ENCODE results near the gene ACTBL2. TPM values are rescaled to one million over a fixed set of nuclear protein-coding genes. Genes with fewer than 3 reads are reported as not detected.

Gene ACTBL2
- polyA plus RNA-seq, 1 of the 3 experiments (the other 2 are of a cell fraction): 0.99 TPM

DNA sequence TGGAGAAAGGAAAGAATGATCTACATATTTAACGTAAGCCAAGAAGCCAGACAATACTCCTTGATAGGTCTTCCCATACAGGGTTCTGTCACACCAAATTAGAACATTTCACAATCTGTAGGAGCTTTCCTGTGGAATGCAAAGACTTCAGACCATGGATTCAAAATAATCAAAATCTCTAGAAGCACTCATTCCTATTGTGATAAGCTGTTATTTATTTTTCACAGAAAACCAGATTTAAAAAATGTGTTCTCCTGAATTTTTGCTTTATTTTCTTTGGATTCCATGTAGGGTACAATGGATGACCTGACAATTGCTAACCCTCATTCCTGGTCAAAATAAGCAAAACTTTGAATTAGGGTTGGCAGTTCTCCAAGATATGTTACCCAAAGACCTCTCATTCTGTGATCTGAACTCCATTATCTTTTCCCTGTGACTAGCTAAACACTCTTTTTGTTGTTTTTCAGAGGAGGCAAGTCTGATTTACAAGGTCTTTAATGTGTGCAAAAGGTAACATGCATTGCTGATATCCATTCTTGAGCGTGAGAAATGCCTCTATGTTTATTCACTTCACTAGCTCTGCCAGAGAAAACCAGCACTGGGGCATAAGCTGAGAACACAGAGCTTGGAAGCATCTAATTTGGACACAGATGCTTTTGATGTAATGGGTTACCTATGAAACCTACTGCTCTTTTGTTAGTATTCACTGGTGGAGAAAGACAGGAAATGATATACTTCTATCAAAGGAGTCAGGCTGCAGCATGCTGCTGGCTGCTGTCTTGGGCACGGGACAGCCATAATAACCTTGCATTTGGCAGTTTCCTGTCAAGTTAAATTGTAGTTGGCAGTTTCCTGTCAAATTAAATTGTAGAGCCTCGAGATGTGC is 31.4 kb downstream of the ACTBL2 start:
- CTCF ChIA-PET: interaction anchor here (0.9 to 1.5 kb wide), 6 partner anchors 11 to 112 kb away, joined by 3 to 7 read pairs (median 3); no protein-coding TSS in a partner anchor
- peak; percentile 27 for DNase-seq
- peak overlapping the region; percentile 49 to 91 for H3K27ac ChIP-seq (ENCODE audit: low read depth in 2 of 2, low read length in 1 of 2)

DNA sequence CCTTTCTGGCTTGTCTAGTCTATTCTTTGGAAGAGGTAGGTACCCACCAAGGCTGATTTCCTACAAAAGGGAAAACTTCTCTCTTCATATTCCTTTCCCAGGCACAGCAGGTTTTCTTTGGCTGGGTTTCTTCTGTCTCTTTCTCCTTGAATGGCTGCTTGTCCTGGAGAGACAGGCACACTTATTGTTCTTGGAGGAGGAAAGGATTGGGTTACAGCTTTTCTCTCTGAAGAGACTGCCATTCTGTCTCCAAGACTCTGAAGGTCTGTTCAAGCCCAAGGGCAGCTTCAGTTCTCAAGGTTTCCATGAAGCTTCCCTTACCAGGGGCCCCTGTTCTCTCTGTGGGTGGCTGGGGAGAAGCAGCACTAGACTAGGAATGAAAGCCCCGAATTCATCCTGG is 33.9 kb downstream of the ACTBL2 start:
- H3K9me2 ChIP-seq: no peaks in the 10 kb centered on the region
- H3K9ac ChIP-seq: no peak overlapping the region
- WGBS (ENCODE audit: low lambda C conversion rate): 40% methylated on average over 1 of the region's 1 CpG
- peaks cover 9 to 28% of the 10 kb centered on the region in 2 experiments; a peak in 3 of 4 replicates for H3K4me1 ChIP-seq (ENCODE audit: control insufficient read depth in 1 of 2, insufficient read depth in 2 of 2, low read depth in 1 of 2, low read length in 1 of 2)
- H3K36me3 ChIP-seq (replicated peaks in 1 of 2; ENCODE audit: control insufficient read depth in 1 of 2, insufficient read depth in 2 of 2, low read length in 1 of 2): no peaks in the 10 kb centered on the region
- ChIA-PET POLR2A (no interaction called here), CTCF (no interaction called here)
- H3K4me2 ChIP-seq: no peak overlapping the region
- H3K9me3 ChIP-seq: no peaks in the 10 kb centered on the region
- no peak for DNase-seq
- H4K20me1 ChIP-seq (ENCODE audit: insufficient read depth): no peaks in the 10 kb centered on the region
- H3K79me2 ChIP-seq (ENCODE audit: insufficient read depth): no peaks in the 10 kb centered on the region
- no peak overlapping the region for H3K4me3 ChIP-seq (ENCODE audit: low read depth in 2 of 2, low read length in 1 of 2)
- H2AFZ ChIP-seq (ENCODE audit: low read depth): 0 out of 2 replicates have a peak overlapping the region, but pooled peaks have one; percentile 37
- no peak overlapping the region for H3K27ac ChIP-seq (ENCODE audit: low read depth in 2 of 2, low read length in 1 of 2)
- no peaks in the 10 kb centered on the region for H3K27me3 ChIP-seq (ENCODE audit: insufficient read depth)
- H3F3A ChIP-seq (replicated peaks; ENCODE audit: insufficient read depth): no peaks in the 10 kb centered on the region
- TF ChIP-seq POLR2AphosphoS5 (IDR thresholded peaks at IDR 0.05; ENCODE audit: low read depth, low read length): no peak
- no peak for TF ChIP-seq SIN3A (IDR thresholded peaks at IDR 0.05; ENCODE audit: borderline replicate concordance, low read depth, low read length)
- no peak for TF ChIP-seq NFIC (IDR thresholded peaks at IDR 0.05; ENCODE audit: borderline replicate concordance)
- TF ChIP-seq MXI1 (IDR thresholded peaks at IDR 0.05; ENCODE audit: low read depth, low read length): no peak
- TF ChIP-seq, protein P1, sequence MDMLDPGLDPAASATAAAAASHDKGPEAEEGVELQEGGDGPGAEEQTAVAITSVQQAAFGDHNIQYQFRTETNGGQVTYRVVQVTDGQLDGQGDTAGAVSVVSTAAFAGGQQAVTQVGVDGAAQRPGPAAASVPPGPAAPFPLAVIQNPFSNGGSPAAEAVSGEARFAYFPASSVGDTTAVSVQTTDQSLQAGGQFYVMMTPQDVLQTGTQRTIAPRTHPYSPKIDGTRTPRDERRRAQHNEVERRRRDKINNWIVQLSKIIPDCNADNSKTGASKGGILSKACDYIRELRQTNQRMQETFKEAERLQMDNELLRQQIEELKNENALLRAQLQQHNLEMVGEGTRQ (IDR thresholded peaks at IDR 0.05; ENCODE audit: borderline replicate concordance, low read depth, low read length): no peak
- no peak for TF ChIP-seq ZBTB33 (IDR thresholded peaks at IDR 0.05; ENCODE audit: borderline replicate concordance, low read depth)
- no peak for TF ChIP-seq YY1 (IDR thresholded peaks at IDR 0.05; ENCODE audit: low read depth)
- TF ChIP-seq USF1 (IDR thresholded peaks at IDR 0.05; ENCODE audit: borderline replicate concordance, low read depth): no peak
- no peak for TF ChIP-seq GABPA (IDR thresholded peaks at IDR 0.05; ENCODE audit: low read depth)
- no peak for TF ChIP-seq JUND (IDR thresholded peaks at IDR 0.05)
- no peak for TF ChIP-seq RFX5 (IDR thresholded peaks at IDR 0.05; ENCODE audit: low read length)
- TF ChIP-seq ELF1 (IDR thresholded peaks at IDR 0.05): no peak
- no peak for TF ChIP-seq EP300 (IDR thresholded peaks at IDR 0.05; ENCODE audit: borderline replicate concordance in 1 of 2, low read depth in 1 of 2, low read length in 1 of 2)

More for the DNA sequence above, 31.4 kb downstream of the ACTBL2 start:
- no peaks in the 10 kb centered on the region for H3K36me3 ChIP-seq (replicated peaks in 1 of 2; ENCODE audit: control insufficient read depth in 1 of 2, insufficient read depth in 2 of 2, low read length in 1 of 2)
- no peaks in the 10 kb centered on the region for H3K27me3 ChIP-seq (ENCODE audit: insufficient read depth)
- H3K9me3 ChIP-seq: no peaks in the 10 kb centered on the region
- no peaks in the 10 kb centered on the region for H4K20me1 ChIP-seq (ENCODE audit: insufficient read depth)
- POLR2A ChIA-PET: no interaction called here
- TF ChIP-seq CHD2 (IDR thresholded peaks at IDR 0.05; ENCODE audit: low read length, partially characterized antibody) (no peak), MXI1 (IDR thresholded peaks at IDR 0.05; ENCODE audit: low read depth, low read length) (0 out of 2 replicates have a peak, but pooled peaks have one; percentile 48), MEF2A (IDR thresholded peaks at IDR 0.05; ENCODE audit: borderline replicate concordance, low read depth) (no peak), TEAD4 (IDR thresholded peaks at IDR 0.05; ENCODE audit: borderline replicate concordance, insufficient read depth) (0 out of 2 replicates have a peak, but pooled peaks have one; percentile 10), NFIC (IDR thresholded peaks at IDR 0.05; ENCODE audit: borderline replicate concordance) (peak; percentile 41; the same call in 1 of the 2 replicates), RFX5 (IDR thresholded peaks at IDR 0.05; ENCODE audit: low read length) (no peak), TCF12 (IDR thresholded peaks at IDR 0.05) (peak; percentile 21; the same call in 1 of the 2 replicates), EP300 (IDR thresholded peaks at IDR 0.05; ENCODE audit: borderline replicate concordance in 1 of 2, low read depth in 1 of 2, low read length in 1 of 2) (peak in 1 of 2 experiments; percentile 68; a peak in 2 of 4 replicates), ELF1 (IDR thresholded peaks at IDR 0.05) (no peak), EZH2phosphoT487 (IDR thresholded peaks at IDR 0.05; ENCODE audit: borderline replicate concordance, low read depth) (no peak)
- TF ChIP-seq, protein P2, sequence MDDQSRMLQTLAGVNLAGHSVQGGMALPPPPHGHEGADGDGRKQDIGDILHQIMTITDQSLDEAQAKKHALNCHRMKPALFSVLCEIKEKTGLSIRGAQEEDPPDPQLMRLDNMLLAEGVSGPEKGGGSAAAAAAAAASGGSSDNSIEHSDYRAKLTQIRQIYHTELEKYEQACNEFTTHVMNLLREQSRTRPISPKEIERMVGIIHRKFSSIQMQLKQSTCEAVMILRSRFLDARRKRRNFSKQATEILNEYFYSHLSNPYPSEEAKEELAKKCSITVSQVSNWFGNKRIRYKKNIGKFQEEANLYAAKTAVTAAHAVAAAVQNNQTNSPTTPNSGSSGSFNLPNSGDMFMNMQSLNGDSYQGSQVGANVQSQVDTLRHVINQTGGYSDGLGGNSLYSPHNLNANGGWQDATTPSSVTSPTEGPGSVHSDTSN (IDR thresholded peaks at IDR 0.05): peak; percentile 66
- TF ChIP-seq, protein P3, sequence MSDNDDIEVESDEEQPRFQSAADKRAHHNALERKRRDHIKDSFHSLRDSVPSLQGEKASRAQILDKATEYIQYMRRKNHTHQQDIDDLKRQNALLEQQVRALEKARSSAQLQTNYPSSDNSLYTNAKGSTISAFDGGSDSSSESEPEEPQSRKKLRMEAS (IDR thresholded peaks at IDR 0.05; ENCODE audit: low read depth): no peak
- TF ChIP-seq, protein P1 (IDR thresholded peaks at IDR 0.05; ENCODE audit: borderline replicate concordance, low read depth, low read length): no peak
- peaks cover 11 to 28% of the 10 kb centered on the region in 2 experiments; a peak in 3 of 4 replicates for H3K4me1 ChIP-seq (ENCODE audit: control insufficient read depth in 1 of 2, insufficient read depth in 2 of 2, low read depth in 1 of 2, low read length in 1 of 2)
- WGBS (ENCODE audit: low lambda C conversion rate): 44% methylated on average over 4 of the region's 4 CpGs
- no peak overlapping the region for H3K9ac ChIP-seq
- no peaks in the 10 kb centered on the region for H3K79me2 ChIP-seq (ENCODE audit: insufficient read depth)
- H3K9me2 ChIP-seq: no peaks in the 10 kb centered on the region
- no peak overlapping the region for H3K4me3 ChIP-seq (ENCODE audit: low read depth in 2 of 2, low read length in 1 of 2)
- H3F3A ChIP-seq (replicated peaks; ENCODE audit: insufficient read depth): no peaks in the 10 kb centered on the region
- no peak overlapping the region; the same call in 1 of the 2 replicates for H3K4me2 ChIP-seq
- no peak overlapping the region for H2AFZ ChIP-seq (ENCODE audit: low read depth)
